KMS-11 (cell line): ENCODE results near the gene TBC1D24.

ENCODE experiments used
- H2AFZ ChIP-seq: fragments of 200-600 bp; sonication (generic); 2 replicates; pipeline ENCODE4 v1.6.1; 2016; ENCODE audit warnings: antibody characterized with exemption, mixed run types, low read depth
- H3K27ac ChIP-seq: fragments of 200-600 bp; sonication (generic); 2 replicates; pipeline ENCODE4 v1.6.1; 2016; ENCODE audit warnings: mild to moderate bottlenecking, mixed run types
- H3K27me3 ChIP-seq: fragments of 200-600 bp; sonication (generic); 2 replicates; pipeline ENCODE4 v1.6.1; 2017; ENCODE audit warnings: mild to moderate bottlenecking, low read depth, mixed run types, moderate library complexity; ENCODE audit not compliant: insufficient read depth
- H3K36me3 ChIP-seq: fragments of 200-600 bp; sonication (generic); 2 replicates; pipeline ENCODE4 v1.6.1; 2017; ENCODE audit warnings: mild to moderate bottlenecking, mixed run types; ENCODE audit not compliant: insufficient read depth
- H3K4me1 ChIP-seq: fragments of 200-600 bp; sonication (generic); 2 replicates; pipeline ENCODE4 v1.6.1; 2016; ENCODE audit warnings: mild to moderate bottlenecking, low read depth, mixed run types; ENCODE audit not compliant: poor library complexity, severe bottlenecking
- H3K4me2 ChIP-seq: fragments of 200-600 bp; sonication (generic); 2 replicates; pipeline ENCODE4 v1.7.0; 2016; ENCODE audit warnings: mild to moderate bottlenecking, mixed run types
- H3K4me3 ChIP-seq: fragments of 200-600 bp; sonication (generic); IDR thresholded peaks from 2 replicates; pipeline ENCODE4 v1.6.1; 2017; ENCODE audit warnings: low read depth, low read length, mixed read lengths; ENCODE audit not compliant: insufficient read depth
- H3K79me2 ChIP-seq: fragments of 200-600 bp; sonication (generic); 2 replicates; pipeline ENCODE4 v1.6.1; 2016; ENCODE audit warnings: low read depth, mixed run types; ENCODE audit not compliant: insufficient read depth
- H3K9ac ChIP-seq: fragments of 200-600 bp; sonication (generic); 2 replicates; pipeline ENCODE4 v1.6.1; 2016; ENCODE audit warnings: mild to moderate bottlenecking, mixed run types
- H4K20me1 ChIP-seq: fragments of 200-600 bp; sonication (generic); 2 replicates; pipeline ENCODE4 v1.6.1; 2016; ENCODE audit warnings: mild to moderate bottlenecking, mixed run types; ENCODE audit not compliant: insufficient read depth
- TF ChIP-seq, protein P1 (sequence below): fragments of 200-600 bp; sonication (generic); conservative IDR thresholded peaks from 2 replicates; pipeline ENCODE4 v1.6.1; 2017; ENCODE audit warnings: low read depth, mild to moderate bottlenecking, antibody characterized with exemption, low read length, moderate library complexity, mixed read lengths

Gene TBC1D24

DNA sequence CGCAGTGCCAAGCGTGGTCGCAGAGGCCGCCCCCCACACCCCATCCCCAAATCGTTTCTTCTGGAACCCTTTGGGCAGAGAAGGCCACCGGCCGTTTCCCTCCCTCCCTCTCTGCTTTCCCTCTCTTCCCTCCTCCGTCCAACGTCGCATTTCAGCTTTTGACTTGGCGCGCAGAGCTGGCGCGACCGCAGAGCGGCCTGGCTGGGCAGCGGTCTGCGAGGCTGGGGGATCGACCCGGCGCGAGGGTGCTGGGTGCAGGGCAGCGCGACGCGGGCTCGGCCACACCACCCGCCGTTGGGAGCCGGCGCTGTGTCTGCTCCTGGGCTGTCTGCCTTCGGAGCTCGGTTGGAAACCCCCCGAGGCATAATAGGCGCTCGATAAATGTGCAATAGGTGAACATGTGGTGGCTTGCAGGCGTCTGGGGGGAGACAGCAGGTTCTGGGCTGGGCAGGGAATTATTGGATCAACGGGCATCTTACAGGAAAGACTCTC lies 6.6 kb upstream of the TBC1D24 start:
- Histone ChIP-seq H3K4me3 (no peak overlapping the region), H3K27me3 (peaks cover 37% of the 10 kb centered on the region), H2AFZ (peak overlapping the region; percentile 30; the same call in 1 of the 2 replicates), H3K27ac (no peak overlapping the region), H3K4me1 (peaks cover 43% of the 10 kb centered on the region), H3K4me2 (peak overlapping the region; percentile 86), H3K9ac (peak overlapping the region; percentile 47; the same call in 1 of the 2 replicates), H3K79me2 (no peaks in the 10 kb centered on the region), H3K36me3 (no peaks in the 10 kb centered on the region), H4K20me1 (no peaks in the 10 kb centered on the region)
- TF ChIP-seq, protein P1, sequence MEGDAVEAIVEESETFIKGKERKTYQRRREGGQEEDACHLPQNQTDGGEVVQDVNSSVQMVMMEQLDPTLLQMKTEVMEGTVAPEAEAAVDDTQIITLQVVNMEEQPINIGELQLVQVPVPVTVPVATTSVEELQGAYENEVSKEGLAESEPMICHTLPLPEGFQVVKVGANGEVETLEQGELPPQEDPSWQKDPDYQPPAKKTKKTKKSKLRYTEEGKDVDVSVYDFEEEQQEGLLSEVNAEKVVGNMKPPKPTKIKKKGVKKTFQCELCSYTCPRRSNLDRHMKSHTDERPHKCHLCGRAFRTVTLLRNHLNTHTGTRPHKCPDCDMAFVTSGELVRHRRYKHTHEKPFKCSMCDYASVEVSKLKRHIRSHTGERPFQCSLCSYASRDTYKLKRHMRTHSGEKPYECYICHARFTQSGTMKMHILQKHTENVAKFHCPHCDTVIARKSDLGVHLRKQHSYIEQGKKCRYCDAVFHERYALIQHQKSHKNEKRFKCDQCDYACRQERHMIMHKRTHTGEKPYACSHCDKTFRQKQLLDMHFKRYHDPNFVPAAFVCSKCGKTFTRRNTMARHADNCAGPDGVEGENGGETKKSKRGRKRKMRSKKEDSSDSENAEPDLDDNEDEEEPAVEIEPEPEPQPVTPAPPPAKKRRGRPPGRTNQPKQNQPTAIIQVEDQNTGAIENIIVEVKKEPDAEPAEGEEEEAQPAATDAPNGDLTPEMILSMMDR: no peak

DNA sequence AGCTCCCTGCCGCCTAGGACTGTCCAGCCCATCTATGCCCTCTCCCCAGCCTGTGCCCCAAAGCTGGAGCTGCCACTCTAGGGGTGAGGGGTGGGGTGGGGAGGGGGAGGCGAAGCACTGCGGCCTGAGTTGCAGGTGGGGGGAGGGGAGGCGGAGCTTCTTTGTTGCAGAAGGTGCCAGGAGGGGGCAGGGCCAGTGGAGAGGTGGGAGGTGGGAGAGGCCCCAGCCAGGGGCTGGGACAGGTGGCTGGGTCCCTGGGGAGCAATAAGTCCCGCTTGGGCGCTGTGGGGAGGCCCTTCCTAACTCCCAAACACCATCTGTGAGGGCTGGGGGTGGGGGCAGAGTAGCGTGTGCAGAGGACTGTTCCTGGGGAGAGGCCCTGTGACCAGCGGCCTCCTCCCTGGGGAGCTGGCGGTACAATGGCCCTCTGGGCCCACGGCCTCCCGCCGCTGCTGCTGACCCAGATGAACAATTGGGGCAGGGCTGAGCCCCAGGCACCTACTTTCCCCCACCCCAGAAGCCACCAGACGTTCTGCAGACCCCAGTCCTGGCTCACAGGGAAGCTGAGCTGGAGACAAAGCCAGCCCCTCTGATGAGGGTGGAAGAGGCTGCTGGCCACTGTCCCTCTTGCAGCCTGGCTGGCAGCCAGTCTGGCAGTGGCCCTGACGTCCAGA lies 6.1 kb upstream of the TBC1D24 start:
- Histone ChIP-seq H3K27me3 (peaks cover 37% of the 10 kb centered on the region), H3K79me2 (no peaks in the 10 kb centered on the region), H3K9ac (no peak overlapping the region; the same call in 1 of the 2 replicates), H2AFZ (no peak overlapping the region), H3K36me3 (no peaks in the 10 kb centered on the region), H3K4me1 (peaks cover 46% of the 10 kb centered on the region), H3K27ac (no peak overlapping the region), H3K4me2 (peak overlapping the region; percentile 86; the same call in 1 of the 2 replicates), H3K4me3 (no peak overlapping the region), H4K20me1 (no peaks in the 10 kb centered on the region)
- TF ChIP-seq, protein P1: no peak

DNA sequence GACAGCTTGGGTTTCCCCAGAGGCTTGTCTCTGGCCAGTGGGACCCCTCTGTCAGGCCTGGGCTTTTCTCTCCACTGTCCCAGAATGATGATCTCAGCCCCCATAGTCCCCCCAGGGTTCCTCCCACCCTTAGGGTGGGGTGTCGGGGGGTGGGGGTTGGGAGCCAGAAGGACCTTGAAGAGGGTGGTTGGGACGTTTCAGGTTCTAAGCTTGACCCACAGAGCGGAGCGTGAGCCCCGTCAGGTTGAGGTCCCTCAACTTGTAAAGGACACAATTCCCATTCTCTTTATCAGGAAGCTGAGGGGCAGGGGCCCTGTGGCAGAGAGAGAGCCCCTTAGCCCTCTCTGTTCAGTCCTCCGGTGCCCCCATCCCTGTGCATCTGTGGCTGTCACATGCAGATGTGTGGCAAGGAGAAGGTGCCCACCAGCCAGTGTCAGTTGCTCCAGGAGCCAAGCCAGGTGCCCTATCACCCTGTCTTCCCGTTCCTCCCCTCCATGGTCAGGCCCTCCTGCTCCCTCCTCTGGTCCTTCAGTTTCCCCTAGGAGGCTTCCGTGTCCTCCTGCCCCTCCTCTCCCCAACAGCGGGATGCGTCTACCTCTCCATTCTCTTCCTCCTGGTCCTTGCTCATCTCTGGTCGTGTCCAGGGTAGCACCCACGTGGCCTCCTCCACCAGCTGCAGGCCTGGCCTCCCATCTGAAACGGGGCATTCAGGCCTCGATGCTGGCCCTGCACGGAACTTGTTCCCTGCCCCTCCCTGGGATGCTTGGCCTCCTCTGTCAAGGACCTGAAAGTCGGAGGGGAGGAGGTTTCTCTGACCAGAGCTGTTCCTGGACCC lies 5.3 kb upstream of the TBC1D24 start:
- Histone ChIP-seq H3K9ac (no peak overlapping the region), H3K4me2 (no peak overlapping the region), H3K36me3 (no peaks in the 10 kb centered on the region)

DNA sequence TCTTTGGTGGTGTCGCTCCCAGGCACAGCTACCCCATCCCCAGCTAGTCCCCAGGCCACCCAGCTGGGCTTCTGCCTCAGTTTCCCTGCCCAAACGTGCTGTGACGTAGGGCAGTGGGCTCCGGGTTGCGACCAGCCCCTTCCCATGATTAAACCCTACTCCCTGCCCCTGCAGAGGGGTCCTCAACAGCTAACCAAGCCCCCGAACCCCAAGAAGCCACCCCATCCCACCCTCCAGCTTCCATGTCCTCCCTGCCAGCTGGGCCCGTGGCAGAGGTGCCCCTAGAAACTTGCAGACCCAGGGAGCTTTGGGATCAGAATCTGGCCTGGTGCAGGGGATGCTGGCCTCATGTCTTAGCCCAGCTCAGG lies 4.7 kb upstream of the TBC1D24 start:
- no peak overlapping the region for H2AFZ ChIP-seq
- H3K79me2 ChIP-seq: no peaks in the 10 kb centered on the region; the same call in 1 of the 2 replicates
- H3K36me3 ChIP-seq: no peaks in the 10 kb centered on the region
- H3K4me1 ChIP-seq: peaks cover 46% of the 10 kb centered on the region
- H3K27ac ChIP-seq: no peak overlapping the region
- 0 out of 2 replicates have a peak overlapping the region, but pooled peaks have one; percentile 10 for H3K4me2 ChIP-seq
- TF ChIP-seq, protein P1: no peak
- H4K20me1 ChIP-seq: no peaks in the 10 kb centered on the region
- peaks cover 37% of the 10 kb centered on the region for H3K27me3 ChIP-seq
- no peak overlapping the region for H3K9ac ChIP-seq
- H3K4me3 ChIP-seq: no peak overlapping the region

More for the DNA sequence above, 5.3 kb upstream of the TBC1D24 start:
- no peak overlapping the region for H3K27ac ChIP-seq
- no peak overlapping the region for H2AFZ ChIP-seq
- no peak overlapping the region for H3K4me3 ChIP-seq
- TF ChIP-seq, protein P1: no peak
- H3K4me1 ChIP-seq: peaks cover 46% of the 10 kb centered on the region
- no peaks in the 10 kb centered on the region for H4K20me1 ChIP-seq
- peaks cover 37% of the 10 kb centered on the region for H3K27me3 ChIP-seq
- H3K79me2 ChIP-seq: no peaks in the 10 kb centered on the region; the same call in 1 of the 2 replicates
